ENCODE measurements around the gene SAMD9L.
A peak's percentile ranks its signal among the peaks of the same experiment; 100 is the strongest.
"Not testable (repeated sequence)": the region's sequence is repeated elsewhere in the genome, so short reads cannot be mapped to it uniquely, and the experiment has no call there.

SAMD9L gene

GRCh38 chr7:93146036-93146435 is 2.1 kb downstream of the SAMD9L start:
- no peak for DNase-seq (ENCODE audit: low read depth)

- no peak for DNase-seq (ENCODE audit: low read depth)
These were observed 2.8 kb downstream of the SAMD9L start for GRCh38 chr7:93145354-93145753.

- no peak for DNase-seq (ENCODE audit: low read depth)
These were observed 6.1 kb downstream of the SAMD9L start for GRCh38 chr7:93142127-93142526.

DNA sequence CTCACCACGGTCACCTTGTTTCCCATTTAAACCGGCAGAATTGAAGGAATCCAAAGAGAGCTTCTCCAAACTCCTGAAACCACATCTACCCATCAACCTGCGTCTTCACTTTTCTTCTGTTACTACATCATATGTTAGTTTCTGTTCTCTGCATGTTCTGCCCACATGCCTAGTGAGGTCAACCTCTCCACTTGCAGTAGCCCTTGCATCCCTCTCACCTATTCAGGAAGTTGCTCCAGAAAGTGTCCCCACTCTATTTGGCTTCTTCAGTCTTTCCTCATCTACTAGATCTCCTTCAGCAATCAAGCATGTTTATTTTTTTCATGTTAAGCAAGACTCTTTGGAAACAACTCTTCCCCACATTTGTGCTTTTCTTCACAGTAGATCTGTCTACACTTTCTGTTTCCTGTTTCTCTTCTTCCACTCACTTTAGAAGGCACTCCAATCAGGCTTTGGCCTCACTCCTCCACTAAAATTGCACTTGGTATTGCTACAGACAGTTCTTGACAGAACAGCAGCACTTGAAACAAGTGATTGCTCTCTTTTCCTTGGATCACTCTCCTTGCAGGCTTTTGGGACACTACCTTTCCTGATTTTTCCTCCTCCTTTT is 7.5 kb downstream of the SAMD9L start:
- DNase-seq (ENCODE audit: low read depth), result no peak

- no peak for DNase-seq (ENCODE audit: low read depth)
These were observed 9.6 kb downstream of the SAMD9L start for GRCh38 chr7:93138576-93138975.

- no peak for DNase-seq (ENCODE audit: low read depth)
These were observed 15.2 kb downstream of the SAMD9L start for GRCh38 chr7:93133005-93133404.

- no peak for DNase-seq (ENCODE audit: low read depth)
These were observed 16.0 kb downstream of the SAMD9L start for GRCh38 chr7:93132216-93132615.

- DNase-seq (ENCODE audit: low read depth), result not testable (repeated sequence)
These were observed 21.2 kb downstream of the SAMD9L start for GRCh38 chr7:93126954-93127353.

- DNase-seq (ENCODE audit: low read depth), result not testable (repeated sequence)
These were observed 24.7 kb downstream of the SAMD9L start for GRCh38 chr7:93123532-93123931.

DNA sequence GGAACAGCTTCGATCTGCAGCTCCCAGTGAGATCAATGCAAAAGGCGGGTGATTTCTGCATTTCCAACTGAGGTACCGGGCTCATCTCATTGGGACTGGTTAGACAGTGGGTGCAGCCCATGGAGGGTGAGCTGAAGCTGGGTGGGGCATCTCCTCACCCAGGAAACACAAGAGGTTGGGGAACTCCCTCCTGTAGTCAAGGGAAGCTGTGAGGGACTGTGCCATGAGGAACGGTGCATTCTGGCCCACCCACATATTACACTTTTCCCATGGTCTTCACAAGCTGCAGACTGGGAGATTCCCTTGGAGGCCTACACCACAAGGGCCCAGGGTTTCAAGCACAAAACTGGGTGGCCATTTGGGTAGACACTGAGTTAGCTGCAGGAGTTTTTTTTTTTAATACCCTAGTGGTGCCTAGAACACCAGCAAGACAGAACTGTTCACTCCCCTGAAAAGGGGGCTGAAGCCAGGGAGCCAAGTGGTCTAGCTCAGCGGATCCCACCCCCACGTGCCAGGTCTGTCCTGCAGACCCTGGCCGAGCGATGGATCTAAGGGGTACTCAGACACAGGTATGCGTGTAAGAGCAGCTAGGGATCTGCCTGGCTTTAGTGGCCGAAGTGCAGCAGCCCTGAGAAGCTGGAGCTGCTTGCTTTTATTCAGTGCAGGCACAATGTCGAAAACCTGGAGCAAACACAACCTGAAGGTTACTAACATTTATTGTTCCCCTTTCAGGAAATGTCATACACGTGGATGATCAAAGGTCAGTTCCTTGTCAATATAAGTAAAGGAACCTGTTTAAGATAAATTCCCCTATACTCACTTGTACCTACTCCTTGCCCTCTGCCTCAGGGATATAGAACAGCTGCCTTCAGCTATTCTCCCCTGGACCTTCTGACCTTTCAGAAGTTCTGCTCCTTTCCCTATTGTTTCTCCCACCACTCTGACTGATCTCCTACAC is 27.3 kb downstream of the SAMD9L start:
- no peak for DNase-seq (ENCODE audit: low read depth)

DNA sequence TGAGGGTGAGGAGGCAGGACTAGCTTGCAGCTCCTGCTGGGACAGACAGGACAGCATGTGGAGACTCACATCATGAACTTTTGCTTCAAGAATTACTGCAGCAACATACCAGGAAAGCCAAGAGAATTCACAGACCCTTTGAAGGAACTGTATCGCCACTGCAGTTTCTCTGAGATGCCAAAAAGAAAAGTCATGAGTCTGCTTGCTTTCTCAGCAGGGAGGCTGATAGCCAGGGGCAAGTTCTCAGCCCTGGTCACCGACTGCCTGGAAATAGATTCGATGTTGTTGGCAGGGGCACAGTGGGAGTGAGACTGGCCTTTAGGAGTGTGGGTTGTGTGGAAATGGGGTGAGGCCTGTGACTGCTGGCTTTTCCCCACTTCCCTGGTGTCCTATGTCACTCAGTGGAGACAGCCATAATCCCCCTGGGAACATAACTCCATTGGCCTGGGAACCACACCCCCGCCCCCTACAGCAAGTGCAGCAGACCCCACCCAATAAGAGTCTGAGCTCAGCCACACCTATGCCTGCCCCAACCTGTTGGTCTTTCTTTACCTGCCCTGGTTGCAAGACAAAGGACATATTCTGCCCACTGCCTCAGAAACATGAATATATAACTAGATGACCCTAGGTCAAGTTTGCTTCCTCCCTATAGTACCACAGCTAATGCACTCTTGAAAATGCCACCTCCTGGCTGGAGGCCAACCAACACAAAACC is 28.8 kb downstream of the SAMD9L start:
- DNase-seq (ENCODE audit: low read depth), result no peak

DNA sequence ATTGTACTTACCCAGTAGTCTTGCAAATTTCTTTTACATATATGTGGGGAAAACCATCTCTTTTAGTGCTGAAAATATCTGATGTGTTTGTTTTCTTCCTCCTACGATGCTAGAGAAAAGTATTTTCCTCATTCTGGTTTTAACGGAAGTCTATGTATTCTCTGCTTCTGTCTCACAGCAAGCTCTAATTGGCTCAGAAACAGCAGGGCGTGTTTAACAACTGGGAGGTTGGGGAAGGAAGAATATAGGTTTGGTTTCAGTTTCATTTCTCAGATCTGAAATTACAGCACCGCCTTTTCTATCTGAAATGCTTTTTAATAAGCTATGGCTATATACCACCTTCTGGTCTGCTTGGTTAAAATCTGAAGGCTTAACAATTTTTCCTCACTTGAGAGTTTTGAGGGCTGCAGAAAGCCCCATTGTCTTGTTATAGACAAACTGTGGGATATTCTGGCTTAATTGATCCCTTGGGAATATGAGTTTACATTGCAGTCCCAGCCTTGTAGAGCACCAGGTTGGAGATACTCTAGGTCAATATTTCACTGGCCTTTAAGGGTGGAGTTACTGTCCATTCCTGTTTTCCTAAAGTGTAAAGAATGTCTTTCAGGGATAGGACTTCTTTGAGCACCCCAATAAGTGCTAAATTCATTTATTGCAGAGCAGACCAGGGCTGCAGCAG is 30.2 kb downstream of the SAMD9L start, which contains the start of gene SAMD9:
TSS of gene SAMD9 (minus strand) at position 128 of the 679 bp plus-strand sequence. CDS start 11,882 bp downstream, outside the sequence.
- peak; percentile 79 for DNase-seq (ENCODE audit: low read depth)

GRCh38 chr7:93117327-93117726 is 30.9 kb downstream of the SAMD9L start:
- DNase-seq (ENCODE audit: low read depth), result no peak

DNA sequence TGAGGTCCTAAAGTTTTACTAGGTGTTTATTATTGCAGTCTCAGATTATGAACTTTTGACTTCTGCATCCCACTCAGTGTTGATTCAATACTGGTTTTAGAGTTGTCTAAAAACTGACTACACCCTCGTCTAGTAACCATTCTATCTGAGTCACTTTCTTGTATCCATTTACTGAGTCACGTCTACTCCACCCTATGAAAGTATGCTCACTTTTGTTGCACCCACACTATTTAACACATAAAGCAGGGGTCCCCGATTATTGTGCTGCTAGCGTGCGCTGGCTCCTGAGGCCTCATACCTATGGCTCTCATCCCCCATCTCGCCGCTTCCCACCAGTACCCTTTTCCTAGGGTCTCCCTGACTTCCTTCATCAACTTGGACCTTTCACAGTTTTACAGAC is 32.4 kb downstream of the SAMD9L start:
- peak; percentile 24 for DNase-seq (ENCODE audit: low read depth)

GRCh38 chr7:93108003-93108402 is 40.2 kb downstream of the SAMD9L start:
- DNase-seq (ENCODE audit: low read depth), result no peak

GRCh38 chr7:93097388-93097787 is 50.8 kb downstream of the SAMD9L start:
- no peak for DNase-seq (ENCODE audit: low read depth)

- DNase-seq (ENCODE audit: low read depth), result peak; percentile 61
These were observed 55.3 kb downstream of the SAMD9L start for GRCh38 chr7:93092757-93093370.

All from amniotic epithelial cell (primary cell).